ENCODE measurements around the gene HSPA9.

Gene HSPA9

DNA sequence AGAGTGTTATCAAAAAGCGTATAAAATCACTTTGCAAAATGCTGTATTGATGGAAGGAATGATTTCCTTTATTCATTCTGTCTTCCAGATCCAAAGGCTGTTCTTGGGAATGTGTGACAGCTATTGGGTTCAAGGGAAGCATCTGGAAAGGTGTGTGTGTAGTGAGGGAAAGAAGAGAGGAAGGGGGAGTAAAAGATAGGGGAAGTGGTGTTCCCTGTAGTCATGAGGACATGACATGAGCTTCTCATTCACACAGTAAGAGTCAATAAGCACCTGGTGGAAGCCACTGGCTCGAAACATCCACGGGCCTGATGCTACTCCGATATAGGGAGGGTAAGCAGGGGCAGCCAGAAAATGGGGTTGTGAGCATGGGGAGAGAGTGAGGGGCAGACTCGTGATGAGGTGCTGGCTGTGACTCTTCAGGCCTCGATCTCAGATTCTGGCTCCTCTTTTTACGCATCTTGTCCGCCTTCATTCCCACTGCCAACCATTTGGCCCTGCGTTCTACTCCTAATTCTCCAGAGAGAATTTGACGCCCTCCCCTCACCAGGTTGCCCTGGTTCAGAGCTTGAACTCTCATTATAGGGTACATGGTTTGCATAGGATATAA lies 29.1 kb upstream of the HSPA9 start:
- in situ Hi-C loops (cut with HindIII; ENCODE audit: low pct_unique_long_range_greater_than_20kb, low sequenced_read_pairs): no loop called here
- no peak for DNase-seq (ENCODE audit: low read depth in 1 of 2, low spot score in 1 of 2)
- no peak for TF ChIP-seq JUND (IDR thresholded peaks at IDR 0.05; ENCODE audit: low read depth)

DNA sequence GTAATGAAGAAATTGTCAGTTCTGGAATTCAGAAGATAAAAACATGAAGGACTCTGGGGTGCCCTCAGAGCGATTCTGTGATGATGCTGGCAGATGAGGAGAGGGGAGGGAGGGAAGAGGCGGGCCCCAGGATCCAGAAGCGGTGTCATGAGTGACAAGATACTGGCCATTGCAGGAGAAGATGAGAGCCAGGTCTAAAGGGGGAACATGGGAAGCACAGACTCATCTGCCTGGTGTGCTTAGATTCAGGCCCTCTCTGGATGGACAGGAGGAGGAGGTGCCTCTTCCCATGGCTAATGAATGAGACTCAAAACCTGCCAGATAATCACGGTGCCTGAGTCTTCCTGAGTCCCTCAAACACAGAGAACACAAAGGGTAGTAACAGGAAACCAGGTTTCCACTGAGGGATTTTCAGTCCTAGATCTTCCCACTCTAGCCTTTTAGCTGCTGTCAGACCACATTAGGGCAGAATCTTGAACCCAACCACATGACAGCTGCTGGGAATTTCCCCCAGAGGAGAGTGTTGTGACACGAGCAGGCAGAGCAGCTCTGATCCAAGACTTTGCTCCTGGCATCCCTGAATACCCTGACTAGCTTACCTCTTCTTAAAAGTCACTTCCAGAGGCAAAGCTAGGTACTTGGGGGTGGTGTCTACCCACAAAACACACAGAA lies 28.2 kb upstream of the HSPA9 start:
- in situ Hi-C loops (cut with HindIII; ENCODE audit: low pct_unique_long_range_greater_than_20kb, low sequenced_read_pairs): no loop called here
- DNase-seq (ENCODE audit: low read depth in 1 of 2, low spot score in 1 of 2): no peak
- no peak for TF ChIP-seq JUND (IDR thresholded peaks at IDR 0.05; ENCODE audit: low read depth)

DNA sequence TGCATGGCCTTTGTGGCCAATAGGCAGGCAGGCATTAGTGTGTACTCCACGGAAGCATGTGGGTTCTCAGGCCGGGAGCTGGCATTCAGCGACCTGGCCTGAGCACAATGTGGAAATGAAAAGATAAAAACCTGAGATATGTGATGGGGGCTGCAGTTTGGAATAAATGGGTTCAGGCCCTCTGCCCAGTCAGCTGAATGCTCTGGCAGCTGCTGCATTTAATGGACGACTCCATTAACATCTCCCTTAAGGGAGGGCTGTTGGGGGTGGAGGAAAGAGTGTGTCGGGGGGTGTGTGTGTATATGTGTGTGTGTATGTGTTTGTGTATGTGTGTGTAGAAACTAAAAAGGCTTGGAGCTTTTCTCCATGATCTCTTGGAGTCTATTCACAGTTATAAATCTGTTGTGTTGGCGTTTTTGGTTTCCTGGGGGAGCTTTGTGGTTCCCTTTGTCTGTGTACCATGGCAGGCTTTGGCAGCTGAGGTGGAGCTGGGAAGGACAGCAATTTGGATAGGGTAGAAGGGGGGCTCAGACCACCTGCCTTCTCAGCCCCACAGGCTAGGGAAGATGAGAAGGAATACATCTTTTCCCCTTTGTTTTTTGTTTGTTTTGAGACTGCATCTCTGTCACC lies 27.3 kb upstream of the HSPA9 start:
- in situ Hi-C loops (cut with HindIII; ENCODE audit: low pct_unique_long_range_greater_than_20kb, low sequenced_read_pairs): no loop called here
- TF ChIP-seq JUND (IDR thresholded peaks at IDR 0.05; ENCODE audit: low read depth): no peak
- no peak for DNase-seq (ENCODE audit: low read depth in 1 of 2, low spot score in 1 of 2)

DNA sequence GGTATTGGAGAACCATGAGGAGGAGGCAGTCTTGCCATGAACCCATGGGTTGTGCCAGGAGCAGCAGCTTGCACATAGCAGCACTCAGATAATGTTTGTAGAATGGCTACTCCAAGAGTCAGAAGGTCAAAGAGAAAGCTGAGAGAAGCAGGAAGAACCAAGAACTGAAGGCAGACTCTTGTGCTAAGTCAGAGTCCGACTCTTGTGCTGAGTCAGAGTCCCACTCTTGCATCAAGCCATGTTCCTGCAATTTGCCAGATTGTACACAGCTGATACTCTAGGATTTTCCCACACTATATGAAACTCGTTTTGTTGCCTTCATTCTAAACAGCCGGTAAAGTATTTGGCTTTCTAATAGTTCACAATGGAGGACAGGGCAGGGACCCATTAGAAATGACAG lies 26.2 kb upstream of the HSPA9 start:
- in situ Hi-C loops (cut with HindIII; ENCODE audit: low pct_unique_long_range_greater_than_20kb, low sequenced_read_pairs): no loop called here
- no peak for TF ChIP-seq JUND (IDR thresholded peaks at IDR 0.05; ENCODE audit: low read depth)
- DNase-seq (ENCODE audit: low read depth in 1 of 2, low spot score in 1 of 2): peak in 1 of 2 experiments; percentile 79

DNA sequence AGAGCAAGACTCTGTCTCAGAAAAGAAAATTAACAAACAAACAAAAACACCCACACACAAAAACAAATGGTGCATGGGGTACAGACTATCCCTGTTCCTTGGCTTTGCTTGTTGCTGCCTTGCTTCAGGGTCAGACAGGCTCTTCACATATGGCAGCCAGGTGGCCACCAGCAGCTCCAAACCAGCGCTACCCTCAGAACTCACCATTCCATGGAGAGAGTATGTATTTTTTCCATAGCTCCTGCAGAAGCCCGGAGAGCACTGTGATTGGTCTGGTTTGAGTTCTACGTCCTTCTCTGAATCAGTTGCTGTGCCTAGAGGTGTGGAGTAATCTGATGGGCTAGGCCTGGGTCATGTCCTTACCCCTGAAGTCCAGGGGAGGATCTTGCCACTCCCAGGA lies 25.2 kb upstream of the HSPA9 start:
- no peak for TF ChIP-seq JUND (IDR thresholded peaks at IDR 0.05; ENCODE audit: low read depth)
- DNase-seq (ENCODE audit: low read depth in 1 of 2, low spot score in 1 of 2): no peak
- in situ Hi-C loops (cut with HindIII; ENCODE audit: low pct_unique_long_range_greater_than_20kb, low sequenced_read_pairs): no loop called here

DNA sequence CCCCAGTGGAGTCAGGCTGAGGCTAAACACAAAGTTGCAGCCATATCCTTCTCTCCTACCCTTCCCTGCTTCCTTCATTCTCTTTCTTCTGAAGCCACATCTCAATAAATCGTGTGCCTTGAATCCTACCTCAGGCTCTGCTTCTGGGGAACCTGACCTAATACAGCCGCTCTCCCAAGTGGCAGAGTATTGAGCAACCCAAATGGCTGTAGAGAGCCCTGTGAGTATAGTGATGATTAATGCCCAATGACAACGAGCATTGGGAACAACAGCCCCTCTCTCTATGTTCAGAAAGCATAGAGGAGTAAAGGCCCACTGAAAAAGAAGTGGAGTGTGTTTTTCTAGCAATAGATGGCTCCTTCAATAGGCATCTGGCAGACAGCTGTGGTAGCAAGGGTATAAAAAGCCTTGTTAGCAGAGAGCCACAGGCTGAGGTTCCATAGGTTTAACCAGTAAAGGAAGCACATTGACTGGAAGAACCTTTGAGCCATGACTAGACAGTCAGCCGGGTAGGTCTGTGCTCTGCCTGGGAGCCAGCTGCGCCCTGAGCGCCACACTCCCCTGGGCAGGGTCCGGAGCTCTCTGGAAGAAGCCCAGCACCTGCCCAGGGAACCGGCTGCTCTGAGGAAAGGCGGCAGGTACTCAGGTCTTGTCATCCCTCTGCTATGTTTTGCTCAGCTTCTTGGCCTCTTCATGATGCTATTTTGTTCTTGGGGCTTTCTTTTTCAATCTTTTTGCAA lies 22.6 kb upstream of the HSPA9 start:
- in situ Hi-C loops (cut with HindIII; ENCODE audit: low pct_unique_long_range_greater_than_20kb, low sequenced_read_pairs): no loop called here

GRCh38 chr5:138596105-138596881 lies 21.1 kb upstream of the HSPA9 start:
- no peak for DNase-seq (ENCODE audit: low read depth in 1 of 2, low spot score in 1 of 2)
- in situ Hi-C loops (cut with HindIII; ENCODE audit: low pct_unique_long_range_greater_than_20kb, low sequenced_read_pairs): no loop called here
- TF ChIP-seq JUND (IDR thresholded peaks at IDR 0.05; ENCODE audit: low read depth): no peak

More for the DNA sequence above, 22.6 kb upstream of the HSPA9 start:
- TF ChIP-seq JUND (IDR thresholded peaks at IDR 0.05; ENCODE audit: low read depth): no peak
- DNase-seq (ENCODE audit: low read depth in 1 of 2, low spot score in 1 of 2): no peak

DNA sequence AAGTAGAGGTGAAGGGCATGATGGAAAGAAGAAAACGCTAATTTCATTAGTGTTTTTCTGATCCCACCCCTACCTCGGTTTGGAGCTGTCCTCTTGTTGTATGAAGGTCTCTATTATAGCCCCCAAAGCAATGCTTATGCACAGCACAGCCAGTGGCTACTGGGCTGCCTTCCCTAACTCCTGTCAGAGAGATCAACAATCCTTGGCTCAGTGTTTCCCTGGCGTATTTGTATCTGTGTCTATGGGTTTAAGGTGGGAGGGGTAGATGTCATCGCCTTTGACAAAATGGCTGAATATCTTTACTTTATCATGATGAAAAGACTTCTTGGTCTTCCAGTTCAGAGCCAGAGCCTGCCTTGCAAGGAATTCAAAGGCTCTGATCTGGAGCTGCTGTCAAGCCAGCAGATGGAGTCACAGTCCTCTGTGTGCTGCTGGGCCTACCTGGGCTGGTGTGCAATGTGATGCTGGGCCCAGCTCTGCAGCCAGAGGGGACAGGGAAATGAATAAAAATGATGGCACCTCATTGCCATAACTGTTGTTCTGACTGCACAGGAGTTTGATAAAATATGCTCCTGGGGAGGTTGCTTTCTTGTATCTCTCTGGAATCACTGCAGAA lies 20.1 kb upstream of the HSPA9 start:
- in situ Hi-C loops (cut with HindIII; ENCODE audit: low pct_unique_long_range_greater_than_20kb, low sequenced_read_pairs): no loop called here
- no peak for TF ChIP-seq JUND (IDR thresholded peaks at IDR 0.05; ENCODE audit: low read depth)

DNA sequence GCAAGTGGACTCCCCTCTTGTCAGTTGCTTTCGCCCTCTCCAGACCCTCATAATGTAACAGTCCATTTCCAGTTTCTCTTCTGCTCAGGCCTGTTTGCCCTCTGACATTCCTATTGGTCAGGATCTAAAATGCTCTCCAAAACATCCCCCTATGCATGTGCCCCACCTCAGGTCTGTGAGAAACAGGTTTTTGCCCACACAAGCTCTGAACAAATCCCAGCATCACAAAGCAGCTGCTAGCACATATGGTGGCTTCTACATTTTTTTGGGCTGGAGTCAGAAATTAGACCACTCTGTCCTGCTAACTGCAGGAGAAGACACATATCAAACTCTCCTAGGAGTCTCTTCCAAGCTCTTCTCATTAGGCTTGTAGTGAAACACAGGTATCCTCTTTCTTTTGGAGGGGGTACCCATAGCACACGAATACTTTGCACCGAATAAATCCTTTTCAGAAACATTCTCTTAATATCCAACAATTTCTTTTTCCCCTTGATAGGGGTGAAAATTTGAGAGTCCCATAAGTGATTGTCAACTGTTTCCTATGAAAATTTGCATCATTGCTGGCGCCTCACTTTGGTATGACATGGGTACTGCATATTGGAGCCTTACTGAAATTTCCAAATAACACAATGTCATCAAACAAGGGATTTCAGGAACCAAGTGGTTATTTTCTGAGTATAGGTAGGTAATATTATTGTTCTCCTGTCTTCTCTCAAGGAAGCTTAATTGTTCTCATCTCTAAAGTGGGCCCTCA lies 19.3 kb upstream of the HSPA9 start:
- TF ChIP-seq JUND (IDR thresholded peaks at IDR 0.05; ENCODE audit: low read depth): no peak
- in situ Hi-C loops (cut with HindIII; ENCODE audit: low pct_unique_long_range_greater_than_20kb, low sequenced_read_pairs): no loop called here
- DNase-seq (ENCODE audit: low read depth in 1 of 2, low spot score in 1 of 2): no peak

More for the DNA sequence above, 20.1 kb upstream of the HSPA9 start:
- peak; percentile 46 to 80 for DNase-seq (ENCODE audit: low read depth in 1 of 2, low spot score in 1 of 2)

DNA sequence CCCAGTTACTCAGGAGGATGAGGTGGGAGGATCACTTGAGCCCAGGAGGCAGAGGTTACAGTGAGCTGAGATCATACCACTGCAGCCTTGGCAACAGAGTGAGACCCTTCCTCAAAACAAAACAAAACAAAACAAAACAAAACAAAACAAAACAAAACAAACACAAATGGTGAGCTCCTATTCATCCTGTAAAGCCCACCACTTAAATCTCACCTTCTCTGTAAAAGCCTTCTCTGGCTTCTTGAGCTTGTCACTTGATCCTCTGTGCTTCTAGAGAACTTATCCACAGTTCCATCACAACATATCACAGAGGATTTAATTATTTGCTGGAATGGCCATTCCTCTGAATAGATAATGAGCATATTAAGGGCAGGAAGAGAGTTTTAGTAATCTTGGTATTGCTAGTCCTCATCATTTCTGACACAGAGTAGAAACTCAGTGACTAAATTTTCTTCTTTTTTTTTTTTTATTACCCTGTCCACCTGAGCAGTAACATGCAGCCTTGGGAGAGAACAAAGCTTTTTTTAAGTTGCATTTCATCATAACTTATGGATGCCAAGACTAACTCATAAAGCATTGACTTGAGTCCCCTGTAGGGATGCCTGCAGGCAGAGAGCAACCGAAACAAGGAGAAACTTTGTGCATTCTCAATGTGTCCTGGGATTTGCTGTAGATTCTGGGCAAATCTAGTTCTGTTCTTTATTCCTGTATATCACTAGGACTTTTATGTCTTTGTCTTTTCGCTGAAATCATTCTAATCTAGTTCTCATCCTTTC lies 13.0 kb upstream of the HSPA9 start:
- no peak for TF ChIP-seq JUND (IDR thresholded peaks at IDR 0.05; ENCODE audit: low read depth)
- DNase-seq (ENCODE audit: low read depth in 1 of 2, low spot score in 1 of 2): no peak
- in situ Hi-C loops (cut with HindIII; ENCODE audit: low pct_unique_long_range_greater_than_20kb, low sequenced_read_pairs): no loop called here

- in situ Hi-C loops (cut with HindIII; ENCODE audit: low pct_unique_long_range_greater_than_20kb, low sequenced_read_pairs): no loop called here
- DNase-seq (ENCODE audit: low read depth in 1 of 2, low spot score in 1 of 2): no peak
These were observed 10.0 kb upstream of the HSPA9 start for GRCh38 chr5:138585157-138585556.

More at GRCh38 chr5:138585157-138585556, 10.0 kb upstream of the HSPA9 start:
- TF ChIP-seq JUND (IDR thresholded peaks at IDR 0.05; ENCODE audit: low read depth): no peak

Measured in T47D (cell line).